CD4-positive, alpha-beta memory T cell (primary cell): ENCODE results near the gene KRT71. TPM values are rescaled to one million over a fixed set of nuclear protein-coding genes. Genes with fewer than 3 reads are reported as not detected.

Experiments
- CTCF ChIA-PET: fragments of 350-600 bp; sonication (Branson Sonifier 250); formaldehyde crosslinking; loops from one replicate; lab custom pipeline; 2021; ENCODE audit warnings: inconsistent platforms; ENCODE audit not compliant: partially characterized antibody; lab: Charles Lee
- POLR2A ChIA-PET: fragments of 350-600 bp; sonication (Branson Sonifier 250); formaldehyde crosslinking; loops from one replicate; lab custom pipeline; 2021; ENCODE audit not compliant: partially characterized antibody; lab: Charles Lee
- DNase-seq, 5 donors: peaks; one replicate each; pipeline versions ENCODE4 v3.0.0 to v3.0.0-alpha.2; 2020 to 2022; ENCODE audit warnings: mixed read lengths in 1 of 5
- H3K27ac ChIP-seq: one replicate; pipeline ENCODE4 v1.7.0; 2013; ENCODE audit warnings: low read depth, low read length
- H3K27me3 ChIP-seq: 2 replicates; pipeline ENCODE4 v1.7.0; 2013; ENCODE audit warnings: mild to moderate bottlenecking, low read length, moderate library complexity; ENCODE audit not compliant: insufficient read depth
- H3K36me3 ChIP-seq: 2 replicates; pipeline ENCODE4 v1.7.0; 2013; ENCODE audit warnings: mild to moderate bottlenecking, low read length, moderate library complexity; ENCODE audit not compliant: insufficient read depth
- H3K4me1 ChIP-seq: 2 replicates; pipeline ENCODE4 v1.7.0; 2013; ENCODE audit warnings: mild to moderate bottlenecking, low read length, moderate library complexity; ENCODE audit not compliant: insufficient read depth
- H3K4me3 ChIP-seq, 2 donors: one replicate each; pipeline ENCODE4 v1.7.0; 2013; ENCODE audit warnings: low read length in 2 of 2, mild to moderate bottlenecking in 1 of 2
- H3K9me3 ChIP-seq, 2 donors: one replicate each; pipeline ENCODE4 v1.7.0; 2013; ENCODE audit warnings: low read length in 2 of 2, control low read depth in 1 of 2; ENCODE audit not compliant: control insufficient read depth in 1 of 2
- H3K27ac Mint-ChIP-seq, 7 donors: one replicate each; pipeline ENCODE4 v1.8.0; 2020 to 2021; ENCODE audit warnings: mixed read lengths in 7 of 7, mild to moderate bottlenecking in 6 of 7, inconsistent platforms in 3 of 7, moderate library complexity in 3 of 7
- H3K27me3 Mint-ChIP-seq, 2 donors: one replicate each; pipeline ENCODE4 v1.8.0; 2020 to 2021; ENCODE audit warnings: mixed read lengths in 2 of 2
- H3K36me3 Mint-ChIP-seq, 2 donors: one replicate each; pipeline ENCODE4 v1.8.0; 2020 to 2021; ENCODE audit warnings: mixed read lengths in 2 of 2, inconsistent platforms in 1 of 2, mild to moderate bottlenecking in 1 of 2
- H3K4me1 Mint-ChIP-seq, 4 donors: one replicate each; pipeline ENCODE4 v1.8.0; 2020 to 2021; ENCODE audit warnings: mixed read lengths in 4 of 4, mild to moderate bottlenecking in 1 of 4
- H3K4me3 Mint-ChIP-seq, 8 donors: one replicate each; pipeline ENCODE4 v1.8.0; 2020 to 2021; ENCODE audit warnings: mixed read lengths in 8 of 8, mild to moderate bottlenecking in 7 of 8, moderate library complexity in 6 of 8, inconsistent platforms in 3 of 8
- H3K9me3 Mint-ChIP-seq, 8 donors: one replicate each; pipeline ENCODE4 v1.8.0; 2020 to 2021; ENCODE audit warnings: mixed read lengths in 8 of 8, mild to moderate bottlenecking in 5 of 8, inconsistent platforms in 3 of 8, moderate library complexity in 1 of 8
- intact Hi-C: fragments of 100-400 bp; cut with micrococcal nuclease; formaldehyde crosslinking; loops from one replicate; pipeline ENCODE4 v1.15.1; 2023
- polyA plus RNA-seq, 2 donors: library from polyadenylated mRNA; unstranded; fragments of 300-500 nt; fragmentation: Illumina TruSeq; gene quantifications; one replicate each; pipeline ENCODE4 v1.2.3, GENCODE V29; 2021
- total RNA-seq, 2 experiments: library from RNA; stranded (reverse); gene quantifications; one replicate each; pipeline ENCODE4 v1.2.3, GENCODE V29; 2021

Gene KRT71
- total RNA-seq (not detected), polyA plus RNA-seq (not detected)

DNA sequence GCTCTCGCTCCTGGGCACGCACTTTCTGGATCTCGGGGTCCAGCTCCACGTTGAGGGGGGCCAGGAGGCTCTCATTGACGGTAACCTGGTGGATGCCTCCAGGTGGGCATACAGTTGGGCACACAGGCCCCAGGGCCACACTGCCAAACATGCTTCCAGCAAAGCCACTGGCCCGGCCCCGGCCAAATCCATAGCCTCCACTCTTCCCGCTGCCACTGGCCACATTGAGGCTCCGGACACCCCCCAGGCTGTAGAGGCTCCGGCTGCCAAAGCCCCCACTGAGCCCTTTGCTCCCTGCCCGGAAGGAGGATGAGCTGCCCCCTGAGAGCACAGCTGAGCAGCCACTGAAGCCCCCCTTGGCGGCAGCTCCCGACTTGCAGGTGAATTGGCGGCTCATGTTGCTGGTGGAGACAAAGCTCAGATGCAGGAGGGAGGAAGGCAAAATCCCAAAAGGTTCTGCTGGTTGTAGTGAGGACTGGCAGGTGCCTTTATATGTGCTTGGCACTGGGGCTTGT lies at the start of gene KRT71:
Gene KRT71 (minus strand): TSS at position 465 of the 515 bp plus-strand sequence. CDS start 68 bp downstream, at position 397.
- Mint-ChIP-seq H3K27me3 (peaks cover 6 to 15% of the 10 kb centered on the region in 2 donors), H3K4me3 (no peak within 1 kb of the TSS), H3K36me3 (no peaks in the 10 kb centered on the region), H3K9me3 (no peaks in the 10 kb centered on the region), H3K4me1 (peaks cover 0 to 14% (median 8%) of the 10 kb centered on the region in 4 donors), H3K27ac (peak within 1 kb of the TSS in 1 of 7 donors; percentile 11)
- CTCF ChIA-PET = no interaction called here
- no peaks in the 10 kb centered on the region for H3K27me3 ChIP-seq
- no peak within 1 kb of the TSS for H3K27ac ChIP-seq
- intact Hi-C loops = no loop called here
- no peak within 1 kb of the TSS for H3K4me3 ChIP-seq
- no peaks in the 10 kb centered on the region for H3K36me3 ChIP-seq
- no peaks in the 10 kb centered on the region for H3K9me3 ChIP-seq
- H3K4me1 ChIP-seq = no peaks in the 10 kb centered on the region
- DNase-seq = no peak
- POLR2A ChIA-PET = no interaction called here

DNA sequence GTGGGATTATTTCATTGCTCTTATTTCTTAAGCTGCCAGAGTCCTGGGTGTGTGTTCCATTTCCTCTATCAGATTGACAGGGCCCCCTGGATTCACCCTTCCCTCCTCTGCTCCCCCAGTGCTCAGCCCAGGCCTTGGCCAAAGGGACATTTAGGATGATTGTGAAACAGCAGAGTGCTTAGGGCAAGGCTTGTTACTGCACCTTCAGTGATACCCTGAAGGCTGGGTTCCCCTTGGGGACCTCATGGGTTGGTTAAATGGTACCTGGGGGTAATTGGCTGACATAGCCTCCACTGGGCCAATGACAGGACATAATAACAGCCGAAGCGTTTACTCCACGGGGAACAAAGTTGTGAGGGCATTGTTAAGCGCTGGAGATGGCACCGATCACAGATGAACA lies 49.6 kb upstream of the KRT71 start:
- Mint-ChIP-seq H3K4me3 (no peak overlapping the region), H3K4me1 (peaks cover 9 to 49% (median 28%) of the 10 kb centered on the region in 4 donors), H3K9me3 (no peaks in the 10 kb centered on the region), H3K27ac (peak overlapping the region in 3 of 7 donors; percentile 56 to 78 (median 67)), H3K27me3 (peaks cover 14 to 17% of the 10 kb centered on the region in 2 donors), H3K36me3 (no peaks in the 10 kb centered on the region)
- intact Hi-C loops = no loop called here
- Histone ChIP-seq H3K27me3 (no peaks in the 10 kb centered on the region), H3K4me3 (no peak overlapping the region), H3K36me3 (no peaks in the 10 kb centered on the region), H3K27ac (no peak overlapping the region), H3K9me3 (no peaks in the 10 kb centered on the region), H3K4me1 (peaks cover 21% of the 10 kb centered on the region)
- no peak for DNase-seq
- CTCF ChIA-PET = no interaction called here
- POLR2A ChIA-PET = interaction anchor here (1.4 kb wide), 1 partner anchor 14 kb away, joined by 3 read pairs; no protein-coding TSS in a partner anchor

DNA sequence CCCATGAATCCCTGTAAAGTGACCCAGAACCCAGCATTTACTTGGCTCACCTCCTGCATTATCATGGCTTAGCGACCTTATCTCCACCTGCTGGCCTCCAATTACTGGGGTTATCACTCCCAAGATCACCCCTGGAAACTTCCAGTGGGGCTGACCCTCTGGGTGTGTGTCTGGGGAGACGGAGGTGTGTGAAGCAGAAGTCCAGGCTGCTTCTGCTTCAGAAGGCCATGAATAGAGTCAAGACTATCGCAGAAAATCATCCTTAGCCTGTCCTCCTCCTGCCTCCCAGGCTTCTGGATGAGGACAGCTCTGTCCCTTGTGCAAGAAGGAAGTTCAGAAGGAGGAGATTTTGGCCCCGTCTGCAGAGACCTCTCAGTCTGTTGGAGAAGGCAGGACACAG lies 48.7 kb upstream of the KRT71 start:
- Histone ChIP-seq H3K27me3 (no peaks in the 10 kb centered on the region), H3K27ac (no peak overlapping the region), H3K9me3 (no peaks in the 10 kb centered on the region), H3K36me3 (no peaks in the 10 kb centered on the region), H3K4me3 (no peak overlapping the region), H3K4me1 (peaks cover 13% of the 10 kb centered on the region)
- ChIA-PET CTCF (no interaction called here), POLR2A (interaction anchor here (1.4 kb wide), 1 partner anchor 14 kb away, joined by 3 read pairs; no protein-coding TSS in a partner anchor)
- no peaks in the 10 kb centered on the region for H3K36me3 Mint-ChIP-seq
- H3K27me3 Mint-ChIP-seq = peaks cover 16 to 17% of the 10 kb centered on the region in 2 donors
- H3K4me3 Mint-ChIP-seq = no peak overlapping the region
- intact Hi-C loops = no loop called here
- peaks cover 9 to 40% (median 23%) of the 10 kb centered on the region in 4 donors for H3K4me1 Mint-ChIP-seq
- H3K9me3 Mint-ChIP-seq = no peaks in the 10 kb centered on the region
- no peak for DNase-seq
- H3K27ac Mint-ChIP-seq = peak overlapping the region in 1 of 7 donors; percentile 19

DNA sequence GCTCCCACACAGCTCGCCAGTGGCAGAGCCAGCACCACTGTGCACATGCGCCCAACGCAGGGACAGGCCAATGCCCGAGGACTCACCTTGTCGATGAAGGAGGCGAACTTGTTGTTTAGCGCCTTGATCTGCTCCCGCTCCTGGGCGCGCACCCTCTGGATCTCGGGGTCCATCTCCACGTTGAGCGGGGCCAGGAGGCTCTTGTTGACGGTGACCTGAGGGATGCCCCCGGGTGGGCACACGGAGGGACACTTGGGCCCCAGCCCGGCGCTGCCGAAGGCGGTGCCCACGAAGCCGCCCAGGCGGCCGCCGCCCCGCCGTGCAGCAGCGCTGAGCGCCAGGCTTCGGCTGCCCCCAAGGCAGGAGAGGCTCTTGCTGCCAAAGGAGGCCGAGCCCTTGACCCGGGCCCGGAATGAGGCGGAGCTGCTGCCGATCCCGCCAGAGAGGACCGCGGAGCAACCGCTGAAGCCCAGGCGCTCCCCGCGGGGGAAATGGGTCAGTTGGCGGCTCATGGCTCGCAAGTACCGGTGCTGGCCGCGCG lies 48.1 kb upstream of the KRT71 start, which contains the start of gene KRT72:
Gene KRT72 (minus strand): TSS at position 523 of the 541 bp plus-strand sequence. CDS start 11 bp downstream, at position 512.
- Histone ChIP-seq H3K4me1 (peaks cover 13% of the 10 kb centered on the region), H3K9me3 (no peaks in the 10 kb centered on the region), H3K4me3 (no peak within 1 kb of the TSS), H3K36me3 (no peaks in the 10 kb centered on the region), H3K27me3 (no peaks in the 10 kb centered on the region), H3K27ac (no peak within 1 kb of the TSS)
- H3K27me3 Mint-ChIP-seq = peaks cover 15 to 17% of the 10 kb centered on the region in 2 donors
- H3K36me3 Mint-ChIP-seq = no peaks in the 10 kb centered on the region
- POLR2A ChIA-PET = interaction anchor here (1.4 kb wide), 1 partner anchor 13 kb away, joined by 3 read pairs; no protein-coding TSS in a partner anchor
- H3K27ac Mint-ChIP-seq = peak within 1 kb of the TSS in 1 of 7 donors; percentile 19
- intact Hi-C loops = no loop called here
- no peak for DNase-seq
- H3K4me1 Mint-ChIP-seq = peaks cover 9 to 36% (median 22%) of the 10 kb centered on the region in 4 donors
- CTCF ChIA-PET = no interaction called here
- no peaks in the 10 kb centered on the region for H3K9me3 Mint-ChIP-seq
- H3K4me3 Mint-ChIP-seq = no peak within 1 kb of the TSS

DNA sequence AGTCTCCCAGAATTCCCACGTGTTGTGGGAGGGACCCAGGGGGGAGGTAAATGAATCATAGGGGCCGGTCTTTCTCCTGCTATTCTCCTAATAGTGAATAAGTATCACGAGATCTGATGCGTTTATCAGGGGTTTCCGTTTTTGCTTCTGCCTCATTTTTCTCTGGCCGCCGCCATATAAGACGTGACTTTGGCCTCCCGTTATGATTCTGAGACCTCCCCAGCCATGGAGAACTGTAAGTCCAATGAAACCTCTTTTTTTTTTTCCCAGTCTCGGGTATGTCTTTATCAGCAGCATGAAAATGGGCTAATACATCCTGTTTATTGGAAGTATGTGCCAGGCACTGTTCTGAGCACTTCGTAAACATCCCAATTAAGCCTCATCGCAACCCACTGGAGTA lies 47.5 kb upstream of the KRT71 start:
- intact Hi-C loops = no loop called here
- POLR2A ChIA-PET = no interaction called here
- no peak overlapping the region for H3K27ac ChIP-seq
- H3K27ac Mint-ChIP-seq = no peak overlapping the region
- H3K27me3 ChIP-seq = no peaks in the 10 kb centered on the region
- H3K36me3 ChIP-seq = no peaks in the 10 kb centered on the region
- H3K9me3 ChIP-seq = no peaks in the 10 kb centered on the region
- no peak overlapping the region for H3K4me3 ChIP-seq
- peaks cover 6 to 31% (median 17%) of the 10 kb centered on the region in 4 donors for H3K4me1 Mint-ChIP-seq
- CTCF ChIA-PET = no interaction called here
- no peaks in the 10 kb centered on the region for H3K9me3 Mint-ChIP-seq
- no peaks in the 10 kb centered on the region for H3K36me3 Mint-ChIP-seq
- no peak for DNase-seq
- H3K4me3 Mint-ChIP-seq = no peak overlapping the region
- H3K27me3 Mint-ChIP-seq = peaks cover 15 to 16% of the 10 kb centered on the region in 2 donors
- peaks cover 13% of the 10 kb centered on the region for H3K4me1 ChIP-seq

DNA sequence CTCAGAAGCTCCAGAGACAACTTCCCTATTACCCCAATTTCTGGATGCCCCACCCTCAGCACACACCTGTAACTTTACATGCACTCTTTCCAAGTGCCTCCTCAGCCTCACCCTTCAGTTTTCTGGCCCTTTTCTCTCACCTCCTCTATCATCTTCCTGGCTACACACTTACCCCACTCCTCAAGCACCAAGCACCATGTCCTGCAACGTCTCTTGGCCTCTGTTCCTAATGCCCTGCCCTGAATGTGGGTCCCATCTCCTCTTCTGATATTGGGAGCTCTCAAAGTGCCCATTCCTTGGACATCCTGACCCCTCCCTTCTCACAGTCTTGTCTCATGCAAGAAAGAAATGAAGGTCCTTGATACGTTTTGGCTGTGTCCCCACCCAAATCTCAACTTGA lies 47.1 kb upstream of the KRT71 start:
- Mint-ChIP-seq H3K27me3 (peaks cover 15 to 16% of the 10 kb centered on the region in 2 donors), H3K4me1 (peaks cover 4 to 27% (median 14%) of the 10 kb centered on the region in 4 donors), H3K36me3 (no peaks in the 10 kb centered on the region), H3K27ac (no peak overlapping the region), H3K4me3 (no peak overlapping the region), H3K9me3 (no peaks in the 10 kb centered on the region)
- intact Hi-C loops = no loop called here
- Histone ChIP-seq H3K4me1 (peaks cover 12% of the 10 kb centered on the region), H3K4me3 (no peak overlapping the region), H3K27me3 (no peaks in the 10 kb centered on the region), H3K36me3 (no peaks in the 10 kb centered on the region), H3K9me3 (no peaks in the 10 kb centered on the region), H3K27ac (no peak overlapping the region)
- ChIA-PET POLR2A (no interaction called here), CTCF (no interaction called here)
- no peak for DNase-seq

DNA sequence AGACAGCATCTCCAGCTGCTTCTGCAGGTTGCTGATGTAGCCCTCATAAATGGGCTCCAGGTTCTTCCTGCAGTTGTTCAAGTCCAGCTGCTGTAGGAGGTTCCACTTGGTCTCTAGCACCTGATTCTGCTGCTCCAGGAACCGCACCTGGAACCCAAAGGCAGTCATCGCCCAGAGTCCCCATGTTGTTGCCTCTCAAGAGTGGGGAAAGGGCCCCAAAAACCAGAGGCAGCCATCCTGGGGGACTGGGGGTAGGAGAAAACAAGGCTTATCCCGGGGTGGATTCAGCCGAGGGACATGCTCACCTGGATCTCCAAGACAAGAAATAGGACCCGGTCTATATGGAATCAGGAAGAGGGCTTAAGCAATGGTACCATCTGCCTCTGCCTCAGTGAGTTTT lies 46.0 kb upstream of the KRT71 start:
- H3K4me1 ChIP-seq = peaks cover 4% of the 10 kb centered on the region
- H3K27me3 ChIP-seq = no peaks in the 10 kb centered on the region
- no peak for DNase-seq
- CTCF ChIA-PET = no interaction called here
- H3K4me1 Mint-ChIP-seq = peaks cover 2 to 18% (median 10%) of the 10 kb centered on the region in 4 donors
- no peak overlapping the region for H3K4me3 ChIP-seq
- H3K9me3 Mint-ChIP-seq = no peaks in the 10 kb centered on the region
- POLR2A ChIA-PET = no interaction called here
- intact Hi-C loops = no loop called here
- no peaks in the 10 kb centered on the region for H3K9me3 ChIP-seq
- no peak overlapping the region for H3K27ac Mint-ChIP-seq
- H3K4me3 Mint-ChIP-seq = no peak overlapping the region
- H3K27me3 Mint-ChIP-seq = peaks cover 16 to 17% of the 10 kb centered on the region in 2 donors
- H3K27ac ChIP-seq = no peak overlapping the region
- H3K36me3 Mint-ChIP-seq = no peaks in the 10 kb centered on the region
- H3K36me3 ChIP-seq = no peaks in the 10 kb centered on the region
